Astrocyte of the cerebellum (primary cell): ENCODE data around the gene TRIM49C.
"Not testable (repeated sequence)": the region's sequence is repeated elsewhere in the genome, so short reads cannot be mapped to it uniquely, and the experiment has no call there.

ENCODE experiments used
- DNase-seq: peaks from one replicate; pipeline ENCODE4 v3.0.0-alpha.2; 2011; ENCODE audit warnings: low read depth
- H3K4me3 ChIP-seq: 2 replicates; pipeline ENCODE4 v1.5.1; 2011; ENCODE audit warnings: mild to moderate bottlenecking, low read depth, low read length, moderate library complexity
- in situ Hi-C: cut with HindIII; loops from 2 replicates; pipeline ENCODE4 v1.10.0; 2017; ENCODE audit warnings: low sequenced_read_pairs

The TRIM49C gene

GRCh38 chr11:90030806-90031205, at the start of gene TRIM49C:
Gene TRIM49C (plus strand): TSS chr11:90031106. CDS start chr11:90035212, 4,106 bp downstream.
- in situ Hi-C loops, H3K4me3 ChIP-seq, DNase-seq: not testable (repeated sequence)

- H3K4me3 ChIP-seq, DNase-seq, in situ Hi-C loops: not testable (repeated sequence)
These were observed 6.7 kb upstream of the TRIM49C start for GRCh38 chr11:90024184-90024583.

GRCh38 chr11:90051591-90052209, 20.8 kb downstream of the TRIM49C start:
- DNase-seq, in situ Hi-C loops, H3K4me3 ChIP-seq: not testable (repeated sequence)

- in situ Hi-C loops, H3K4me3 ChIP-seq, DNase-seq: not testable (repeated sequence)
These were observed 21.4 kb downstream of the TRIM49C start for GRCh38 chr11:90052311-90052710.

- H3K4me3 ChIP-seq, in situ Hi-C loops, DNase-seq: not testable (repeated sequence)
These were observed 22.6 kb downstream of the TRIM49C start for GRCh38 chr11:90053545-90053944.

- in situ Hi-C loops, DNase-seq: not testable (repeated sequence)
These were observed 54.7 kb downstream of the TRIM49C start, which contains the start of gene UBTFL1 for GRCh38 chr11:90085650-90086049. Gene UBTFL1 (plus strand): TSS chr11:90085950. CDS start chr11:90085950, 0 bp downstream.

GRCh38 chr11:90088731-90089130, 57.8 kb downstream of the TRIM49C start:
- H3K4me3 ChIP-seq, DNase-seq, in situ Hi-C loops: not testable (repeated sequence)

More at GRCh38 chr11:90085650-90086049, 54.7 kb downstream of the TRIM49C start, which contains the start of gene UBTFL1:
- H3K4me3 ChIP-seq: not testable (repeated sequence)
